HepG2 (cell line): ENCODE results near the gene TMEM129.

Source experiments
- EP300 ChIP-seq, 3 experiments: sonication (generic) in 1 of 3; formaldehyde crosslinking in 1 of 3; IDR thresholded peaks; 2 replicates each; pipeline versions ENCODE4 v1.5.1 to v1.6.1; 2011 to 2020; ENCODE audit warnings: low read depth in 2 of 3, low read length in 2 of 3, borderline replicate concordance in 1 of 3, improper control_type of control experiment in 1 of 3, mild to moderate bottlenecking in 1 of 3, missing genetic modification reagents in 1 of 3, moderate library complexity in 1 of 3
- GABPA ChIP-seq, 2 experiments: IDR thresholded peaks; 2 replicates each; pipeline ENCODE4 v1.6.1; 2011 to 2016; ENCODE audit warnings: low read depth in 2 of 2, low read length in 1 of 2, missing biosample characterization in 1 of 2, missing genetic modification characterization in 1 of 2
- HIVEP1 ChIP-seq: sonication (generic); formaldehyde crosslinking; IDR thresholded peaks from 2 replicates; pipeline ENCODE4 v1.4.0; 2020; ENCODE audit warnings: mild to moderate bottlenecking, missing genetic modification reagents
- NAIF1 ChIP-seq: sonication (generic); formaldehyde crosslinking; IDR thresholded peaks from 2 replicates; pipeline ENCODE4 v1.5.0; 2020; ENCODE audit warnings: mild to moderate bottlenecking, missing genetic modification reagents, borderline replicate concordance
- PAF1 ChIP-seq: IDR thresholded peaks from 2 replicates; pipeline ENCODE4 v1.6.1; 2016; ENCODE audit warnings: missing genetic modification reagents, missing compliant biosample characterization
- POLR2A ChIP-seq, 2 experiments: IDR thresholded peaks; 2 replicates each; pipeline ENCODE4 v1.6.1; 2011; ENCODE audit warnings: low read depth in 2 of 2, low read length in 2 of 2, mild to moderate bottlenecking in 1 of 2, moderate library complexity in 1 of 2; ENCODE audit not compliant: insufficient read depth in 1 of 2
- RBM39 ChIP-seq: fragments of 200-400 bp; formaldehyde crosslinking; IDR thresholded peaks from one replicate; pipeline ENCODE4 v1.6.1; 2018; ENCODE audit warnings: antibody characterized with exemption, mild to moderate bottlenecking, low read depth, low read length; ENCODE audit not compliant: poor library complexity, severe bottlenecking
- SAFB2 ChIP-seq: sonication (generic); formaldehyde crosslinking; IDR thresholded peaks from 2 replicates; pipeline ENCODE4 v1.5.1; 2020; ENCODE audit warnings: missing genetic modification reagents, low read depth, mild to moderate bottlenecking, borderline replicate concordance
- SIN3A ChIP-seq: IDR thresholded peaks from 2 replicates; pipeline ENCODE4 v1.6.1; 2011; ENCODE audit warnings: low read depth, mild to moderate bottlenecking, control low read depth, low read length, borderline replicate concordance
- SP1 ChIP-seq, 2 experiments: fragments of 450-650 bp in 1 of 2; sonication (generic) in 1 of 2; formaldehyde crosslinking in 1 of 2; IDR thresholded peaks; 2 replicates each; pipeline versions ENCODE4 v1.4.0 to v1.6.1; 2016 to 2020; ENCODE audit warnings: missing genetic modification reagents in 1 of 2
- ZKSCAN1 ChIP-seq: fragments of 150-350 bp; IDR thresholded peaks from 2 replicates; pipeline ENCODE4 v1.6.1; 2014; ENCODE audit warnings: low read length
- ZNF775 ChIP-seq: sonication (generic); formaldehyde crosslinking; IDR thresholded peaks from 2 replicates; pipeline ENCODE4 v1.4.0; 2020; ENCODE audit warnings: missing genetic modification reagents, mild to moderate bottlenecking, moderate library complexity, borderline replicate concordance
- TF ChIP-seq, protein P1 (sequence below): sonication (generic); formaldehyde crosslinking; IDR thresholded peaks from 2 replicates; pipeline ENCODE4 v1.5.0; 2020; ENCODE audit warnings: missing genetic modification reagents, mild to moderate bottlenecking, borderline replicate concordance
- TF ChIP-seq, protein P2 (sequence below): IDR thresholded peaks from 2 replicates; pipeline ENCODE4 v1.6.1; 2016; ENCODE audit warnings: low read depth, borderline replicate concordance

DNA sequence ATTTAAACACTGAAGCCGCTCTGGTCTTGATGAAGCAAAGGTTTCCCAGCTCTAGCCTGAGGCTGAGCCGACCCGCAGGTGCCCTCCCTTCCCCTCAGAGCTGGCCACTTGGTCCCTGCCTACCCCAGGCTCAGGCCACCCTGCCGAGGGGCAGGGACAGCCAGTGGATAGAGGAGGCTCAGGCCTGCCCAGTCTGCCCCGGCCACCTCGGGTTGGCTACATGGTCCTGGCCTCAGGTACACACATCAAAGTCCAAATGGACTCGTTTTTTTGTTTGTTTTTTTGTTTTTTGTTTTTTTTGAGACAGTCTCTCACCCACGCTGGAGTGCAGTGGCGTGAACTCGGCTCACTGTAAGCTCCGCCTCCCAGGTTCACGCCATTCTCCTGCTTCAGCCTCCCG lies 24.0 kb upstream of the TMEM129 start:
- TF ChIP-seq SP1 (IDR thresholded peaks at IDR 0.05): no peak
- no peak for TF ChIP-seq SP1 (CRISPR knock-in tag; IDR thresholded peaks at IDR 0.05)
- TF ChIP-seq GABPA (IDR thresholded peaks at IDR 0.05; ENCODE audit: low read depth, low read length): no peak
- TF ChIP-seq GABPA (CRISPR knock-in tag; IDR thresholded peaks at IDR 0.05; ENCODE audit: low read depth): no peak
- TF ChIP-seq NAIF1 (CRISPR knock-in tag): no peak
- TF ChIP-seq, protein P1, sequence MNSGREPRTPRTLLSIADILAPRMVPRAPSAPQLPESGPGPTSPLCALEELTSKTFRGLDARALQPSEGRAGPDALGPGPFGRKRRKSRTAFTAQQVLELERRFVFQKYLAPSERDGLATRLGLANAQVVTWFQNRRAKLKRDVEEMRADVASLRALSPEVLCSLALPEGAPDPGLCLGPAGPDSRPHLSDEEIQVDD (CRISPR knock-in tag): no peak
- TF ChIP-seq SAFB2: no peak
- TF ChIP-seq ZNF775 (CRISPR knock-in tag): no peak
- TF ChIP-seq PAF1 (CRISPR knock-in tag): no peak
- TF ChIP-seq, protein P2, sequence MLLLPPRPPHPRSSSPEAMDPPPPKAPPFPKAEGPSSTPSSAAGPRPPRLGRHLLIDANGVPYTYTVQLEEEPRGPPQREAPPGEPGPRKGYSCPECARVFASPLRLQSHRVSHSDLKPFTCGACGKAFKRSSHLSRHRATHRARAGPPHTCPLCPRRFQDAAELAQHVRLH (CRISPR knock-in tag): no peak
- TF ChIP-seq EP300 (IDR thresholded peaks at IDR 0.05; ENCODE audit: low read depth in 2 of 2, low read length in 2 of 2): no peak
- no peak for TF ChIP-seq EP300 (CRISPR knock-in tag; IDR thresholded peaks at IDR 0.05; ENCODE audit: borderline replicate concordance)
- no peak for TF ChIP-seq SIN3A
- no peak for TF ChIP-seq ZKSCAN1
- no peak for TF ChIP-seq HIVEP1 (CRISPR knock-in tag)
- TF ChIP-seq POLR2A (IDR thresholded peaks at IDR 0.05; ENCODE audit: insufficient read depth in 1 of 2, low read depth in 2 of 2, low read length in 2 of 2): no peak
- TF ChIP-seq RBM39: no peak
